Brain microvascular endothelial cell (primary cell): Measurements from ENCODE around the gene USH2A.

Experiments
- DNase-seq: peaks from one replicate; pipeline ENCODE4 v3.0.0-alpha.2; 2020
- H3K27ac ChIP-seq: fragments of 250-450 bp; sonication (Bioruptor Pico); 2 replicates; pipeline ENCODE4 v1.5.1; 2020; ENCODE audit warnings: mild to moderate bottlenecking, moderate library complexity
- H3K27me3 ChIP-seq: fragments of 250-450 bp; sonication (Bioruptor Pico); replicated peaks from 2 replicates; pipeline ENCODE4 v1.5.1; 2020; ENCODE audit warnings: mild to moderate bottlenecking
- H3K36me3 ChIP-seq: fragments of 250-450 bp; sonication (Bioruptor Pico); replicated peaks from 2 replicates; pipeline ENCODE4 v1.5.1; 2020; ENCODE audit warnings: mild to moderate bottlenecking
- H3K4me3 ChIP-seq: 2 replicates; pipeline ENCODE4 v1.5.1; 2011; ENCODE audit warnings: low read depth, mild to moderate bottlenecking, control low read depth, low read length, moderate library complexity
- in situ Hi-C: cut with HindIII; loops from 2 replicates; pipeline ENCODE4 v1.10.0; 2017; ENCODE audit warnings: low sequenced_read_pairs, low pct_ligation_motif_present
- TF ChIP-seq, protein P1 (sequence below): IDR thresholded peaks from 2 replicates; pipeline ENCODE4 v1.5.1; 2011; ENCODE audit warnings: low read depth, mild to moderate bottlenecking, moderate library complexity, low read length, control low read depth, inconsistent platforms; ENCODE audit errors: missing control alignments

Gene USH2A

DNA sequence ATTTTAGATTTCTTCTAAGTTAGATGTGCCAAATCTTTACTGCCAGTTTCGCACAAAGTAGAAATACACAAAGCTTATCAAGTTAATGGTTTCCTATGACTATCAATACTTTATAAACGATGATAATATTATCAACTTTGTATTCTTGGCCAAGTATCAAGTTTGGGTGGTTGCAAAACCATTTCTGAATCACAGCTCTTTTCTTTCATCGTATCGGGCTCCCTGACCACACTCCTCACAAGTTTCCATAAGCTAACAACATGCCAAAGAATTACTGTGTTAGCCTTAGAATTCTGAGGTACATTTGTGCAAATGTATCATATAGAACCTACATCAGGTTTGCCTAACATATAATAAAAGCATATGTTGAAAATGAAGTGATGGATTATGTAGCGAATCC is 545.1 kb downstream of the USH2A start:
- in situ Hi-C loops, result no loop called here
- Histone ChIP-seq H3K36me3 (no peaks in the 10 kb centered on the region), H3K27me3 (no peaks in the 10 kb centered on the region), H3K4me3 (no peak overlapping the region), H3K27ac (no peak overlapping the region)
- TF ChIP-seq, protein P1, sequence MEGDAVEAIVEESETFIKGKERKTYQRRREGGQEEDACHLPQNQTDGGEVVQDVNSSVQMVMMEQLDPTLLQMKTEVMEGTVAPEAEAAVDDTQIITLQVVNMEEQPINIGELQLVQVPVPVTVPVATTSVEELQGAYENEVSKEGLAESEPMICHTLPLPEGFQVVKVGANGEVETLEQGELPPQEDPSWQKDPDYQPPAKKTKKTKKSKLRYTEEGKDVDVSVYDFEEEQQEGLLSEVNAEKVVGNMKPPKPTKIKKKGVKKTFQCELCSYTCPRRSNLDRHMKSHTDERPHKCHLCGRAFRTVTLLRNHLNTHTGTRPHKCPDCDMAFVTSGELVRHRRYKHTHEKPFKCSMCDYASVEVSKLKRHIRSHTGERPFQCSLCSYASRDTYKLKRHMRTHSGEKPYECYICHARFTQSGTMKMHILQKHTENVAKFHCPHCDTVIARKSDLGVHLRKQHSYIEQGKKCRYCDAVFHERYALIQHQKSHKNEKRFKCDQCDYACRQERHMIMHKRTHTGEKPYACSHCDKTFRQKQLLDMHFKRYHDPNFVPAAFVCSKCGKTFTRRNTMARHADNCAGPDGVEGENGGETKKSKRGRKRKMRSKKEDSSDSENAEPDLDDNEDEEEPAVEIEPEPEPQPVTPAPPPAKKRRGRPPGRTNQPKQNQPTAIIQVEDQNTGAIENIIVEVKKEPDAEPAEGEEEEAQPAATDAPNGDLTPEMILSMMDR, result no peak
- no peak for DNase-seq

DNA sequence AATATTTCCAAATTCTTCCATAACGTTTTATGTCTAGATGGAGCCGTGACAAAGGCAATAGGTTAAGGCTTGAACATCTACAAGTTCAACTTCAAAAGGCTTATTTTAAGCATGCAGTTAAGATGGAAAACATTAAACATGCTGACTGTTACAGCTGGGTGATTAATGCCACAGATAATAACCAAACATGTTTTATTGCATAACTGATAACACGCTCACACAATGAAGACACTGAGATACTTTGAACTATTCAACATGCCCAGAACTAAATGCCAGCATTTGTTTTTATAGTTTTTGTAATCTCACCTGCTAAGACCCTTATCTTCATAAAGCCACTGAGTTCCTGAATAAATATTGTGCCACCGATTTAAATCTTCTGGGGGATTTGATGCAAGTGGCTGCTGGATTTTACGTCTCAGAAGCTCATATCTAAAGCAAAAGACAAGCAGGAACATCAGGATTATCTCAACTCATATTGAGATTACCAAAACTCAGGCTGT is 545.7 kb downstream of the USH2A start:
- in situ Hi-C loops, result no loop called here

DNA sequence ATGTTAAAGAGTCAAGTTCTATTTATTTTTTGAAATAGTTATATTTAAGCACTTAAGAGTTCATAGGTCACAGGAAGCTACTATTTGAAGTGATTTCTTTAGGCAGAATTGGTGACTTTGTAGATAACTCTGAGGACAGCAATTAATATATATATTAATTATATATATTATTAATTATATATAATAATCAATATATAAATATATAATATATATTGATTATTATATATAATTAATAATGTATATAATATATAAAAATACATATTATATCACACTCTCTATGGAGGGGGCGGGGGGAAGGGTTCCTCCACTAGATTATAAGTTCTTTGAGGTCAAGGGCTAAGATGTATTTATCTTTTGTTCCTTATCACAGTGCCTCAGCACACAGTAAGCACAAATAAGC is 547.5 kb downstream of the USH2A start:
- no peaks in the 10 kb centered on the region for H3K27me3 ChIP-seq
- in situ Hi-C loops, result no loop called here
- TF ChIP-seq, protein P1, result no peak

More for the DNA sequence above, 545.7 kb downstream of the USH2A start:
- DNase-seq, result no peak
- H3K27ac ChIP-seq, result no peak overlapping the region
- H3K36me3 ChIP-seq, result no peaks in the 10 kb centered on the region
- no peaks in the 10 kb centered on the region for H3K27me3 ChIP-seq
- TF ChIP-seq, protein P1, result no peak
- H3K4me3 ChIP-seq, result no peak overlapping the region

DNA sequence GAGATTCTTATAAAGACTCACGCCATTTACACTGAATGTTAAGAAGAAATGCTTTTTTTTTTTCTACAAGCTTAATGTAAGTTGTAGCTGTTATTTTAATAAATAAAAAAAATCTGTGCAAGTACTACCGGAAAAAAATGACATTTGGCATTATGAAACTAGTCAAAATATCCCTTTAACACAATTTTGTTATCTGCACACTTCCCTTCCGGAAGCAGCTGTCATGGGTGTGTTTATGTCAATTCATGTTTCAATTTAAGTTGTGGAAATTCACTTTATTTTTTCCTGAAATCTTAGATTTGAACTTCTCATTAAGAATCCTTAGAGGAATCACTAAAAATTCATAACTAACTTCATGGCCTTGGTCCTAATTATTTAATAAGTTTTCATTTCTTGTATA is 548.0 kb downstream of the USH2A start:
- in situ Hi-C loops, result no loop called here

More for the DNA sequence above, 547.5 kb downstream of the USH2A start:
- no peaks in the 10 kb centered on the region for H3K36me3 ChIP-seq
- no peak overlapping the region for H3K27ac ChIP-seq
- DNase-seq, result no peak
- H3K4me3 ChIP-seq, result no peak overlapping the region

DNA sequence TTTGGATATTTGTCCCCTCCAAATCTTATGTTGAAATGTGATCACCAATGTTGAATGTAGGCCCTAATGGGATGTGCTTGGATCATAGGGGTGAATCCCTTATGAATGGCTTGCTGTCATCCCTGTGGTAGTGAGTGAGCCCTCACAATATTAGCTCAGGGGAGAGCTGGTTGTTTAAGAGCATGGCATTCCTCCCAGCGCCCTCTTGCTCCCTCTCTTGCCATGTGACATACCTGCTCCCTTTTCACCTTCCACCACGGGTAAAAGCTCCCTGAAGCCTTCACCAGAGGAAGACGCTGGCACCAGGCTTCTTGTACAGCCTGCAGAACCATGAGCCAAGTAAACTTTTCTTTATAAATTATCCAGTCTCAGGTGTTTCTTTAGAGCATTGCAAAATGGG is 550.6 kb downstream of the USH2A start:
- no peak overlapping the region for H3K27ac ChIP-seq
- no peak overlapping the region for H3K4me3 ChIP-seq
- no peaks in the 10 kb centered on the region for H3K36me3 ChIP-seq
- TF ChIP-seq, protein P1, result no peak
- no peak for DNase-seq
- no peaks in the 10 kb centered on the region for H3K27me3 ChIP-seq
- in situ Hi-C loops, result no loop called here

More for the DNA sequence above, 548.0 kb downstream of the USH2A start:
- Histone ChIP-seq H3K27me3 (no peaks in the 10 kb centered on the region), H3K36me3 (no peaks in the 10 kb centered on the region), H3K27ac (no peak overlapping the region), H3K4me3 (no peak overlapping the region)
- TF ChIP-seq, protein P1, result no peak
- no peak for DNase-seq

DNA sequence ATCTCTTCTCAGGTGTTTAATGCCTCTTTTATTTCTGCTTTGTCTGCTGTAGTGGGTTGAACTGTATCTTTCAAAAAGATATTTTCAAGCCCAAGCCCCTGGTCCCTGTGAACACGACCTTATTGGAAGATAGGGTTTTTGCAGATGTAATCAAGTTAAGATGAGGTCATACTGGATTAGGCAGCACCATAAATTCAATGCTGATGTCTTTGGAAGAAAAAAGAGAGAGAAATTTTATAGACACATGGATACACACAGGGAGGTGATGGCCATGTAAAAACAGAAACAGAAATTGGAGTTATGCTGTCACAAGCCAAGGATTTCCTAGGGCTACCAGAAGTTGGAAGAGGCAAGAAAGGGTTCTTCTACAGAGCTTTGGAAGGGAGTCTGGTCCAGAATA is 554.7 kb downstream of the USH2A start:
- no peak overlapping the region for H3K4me3 ChIP-seq
- DNase-seq, result no peak
- in situ Hi-C loops, result no loop called here
- TF ChIP-seq, protein P1, result no peak
- H3K27me3 ChIP-seq, result no peaks in the 10 kb centered on the region
- no peak overlapping the region for H3K27ac ChIP-seq
- no peaks in the 10 kb centered on the region for H3K36me3 ChIP-seq
